Measurements from ENCODE around the gene ASB7. TPM values are rescaled to one million over a fixed set of nuclear protein-coding genes. Genes with fewer than 3 reads are reported as not detected.

Gene ASB7
- total RNA-seq, 6 donors from 2014 or later = 11.7 to 19.8 (median 14.2) TPM

DNA sequence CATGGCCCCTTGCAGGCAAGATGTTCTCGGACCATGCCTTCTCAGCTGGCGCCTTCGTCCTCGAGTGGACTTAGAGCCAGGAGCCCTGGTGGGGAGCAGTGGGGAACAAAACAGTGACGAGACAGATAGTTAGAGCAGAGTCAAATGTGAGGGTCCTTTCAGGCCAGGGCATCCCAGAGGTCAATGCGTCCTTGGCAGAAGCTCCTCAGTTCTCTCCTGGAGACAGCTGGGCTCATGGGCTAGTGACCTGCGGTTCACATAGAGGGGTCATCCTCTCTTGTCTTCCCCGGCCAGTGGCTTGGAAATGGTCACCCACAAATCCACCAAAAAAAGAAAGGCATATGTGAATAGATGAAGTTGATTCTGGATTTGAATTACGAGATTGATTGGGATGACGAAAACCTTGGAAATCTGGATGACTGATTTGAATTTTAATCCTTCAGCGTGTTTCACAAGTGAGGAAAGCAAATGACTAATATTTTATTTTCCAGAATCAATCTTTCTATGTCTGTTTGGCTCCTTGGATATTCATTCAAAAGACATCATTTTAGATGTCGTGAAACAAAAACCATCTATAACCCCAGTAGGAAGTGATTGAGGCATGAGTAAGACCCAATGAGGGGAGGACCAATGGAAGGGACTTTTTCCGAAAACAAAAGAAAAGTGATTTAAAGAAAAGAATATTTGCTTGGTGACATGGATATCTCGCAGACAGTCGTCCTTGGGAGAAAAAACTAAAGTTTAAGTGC, 84.5 kb downstream of the ASB7 start:
- no peaks in the 10 kb centered on the region for H3K36me3 ChIP-seq
- no peaks in the 10 kb centered on the region for H3K9me3 ChIP-seq
- DNase-seq (no peak), ATAC-seq (ENCODE audit: low FRiP score in 2 of 2) (peak in 1 of 2 donors; percentile 71)
- H3K4me1 ChIP-seq = peaks cover 0 to 10% (median 0%) of the 10 kb centered on the region in 4 donors
- 87 to 91% methylated on average over 15 of the region's 15 CpGs for WGBS, 2 donors
- no peaks in the 10 kb centered on the region for H3K27me3 ChIP-seq
- peak overlapping the region in 1 of 4 donors; percentile 12 for H3K27ac ChIP-seq
- no peak overlapping the region for H3K4me3 ChIP-seq
- no peak for TF ChIP-seq POLR2A (IDR thresholded peaks at IDR 0.05)
- TF ChIP-seq POLR2AphosphoS5 (IDR thresholded peaks at IDR 0.05) = no peak
- TF ChIP-seq EP300 (IDR thresholded peaks at IDR 0.05) = no peak
- no peak for TF ChIP-seq CTCF (IDR thresholded peaks at IDR 0.05)

DNA sequence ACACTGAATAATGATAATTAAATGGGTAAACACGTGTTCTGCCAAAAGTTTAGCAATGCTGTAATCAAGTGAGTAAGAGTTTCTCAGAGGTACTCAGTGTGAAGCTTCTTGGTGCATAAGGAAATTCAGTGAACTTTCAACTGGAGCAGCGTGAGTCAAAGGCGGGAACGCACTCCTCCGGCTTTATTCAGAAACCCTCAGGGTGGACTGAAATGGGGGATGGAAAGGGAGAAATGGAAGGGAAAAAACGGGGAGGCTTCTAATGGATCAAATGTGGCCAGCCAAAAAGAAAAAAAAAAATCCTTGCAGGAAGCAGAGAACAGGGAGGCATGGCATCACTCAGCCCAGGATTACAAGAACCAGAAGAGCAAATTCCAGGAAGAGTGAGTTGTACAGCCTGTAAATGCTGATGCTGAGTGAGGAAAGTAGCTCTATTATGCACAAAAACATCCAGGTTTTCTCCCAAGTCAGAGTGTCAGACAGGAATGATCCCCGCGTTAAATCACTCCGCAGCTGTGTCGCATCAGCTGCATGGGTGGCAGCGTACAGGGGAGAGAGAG, 85.3 kb downstream of the ASB7 start:
- no peaks in the 10 kb centered on the region for H3K36me3 ChIP-seq
- H3K27ac ChIP-seq = no peak overlapping the region
- TF ChIP-seq EP300 (IDR thresholded peaks at IDR 0.05) (no peak), POLR2AphosphoS5 (IDR thresholded peaks at IDR 0.05) (no peak), CTCF (IDR thresholded peaks at IDR 0.05) (no peak), POLR2A (IDR thresholded peaks at IDR 0.05) (no peak)
- DNase-seq (no peak), ATAC-seq (ENCODE audit: low FRiP score in 2 of 2) (peak in 1 of 2 donors; percentile 77)
- no peaks in the 10 kb centered on the region for H3K9me3 ChIP-seq
- WGBS, 2 donors = 52 to 56% methylated on average over 11 of the region's 11 CpGs
- H3K27me3 ChIP-seq = no peaks in the 10 kb centered on the region
- H3K4me1 ChIP-seq = peaks cover 0 to 13% (median 0%) of the 10 kb centered on the region in 4 donors
- no peak overlapping the region for H3K4me3 ChIP-seq

GRCh38 chr15:100688549-100689120, 86.2 kb downstream of the ASB7 start:
- WGBS, 2 donors = 73 to 89% methylated on average over 5 to 13 of the region's 13 CpGs
- no peaks in the 10 kb centered on the region for H3K27me3 ChIP-seq
- ATAC-seq (ENCODE audit: low FRiP score in 2 of 2) = no peak

GRCh38 chr15:100689131-100689899, 86.9 kb downstream of the ASB7 start:
- ATAC-seq (ENCODE audit: low FRiP score in 2 of 2) (peak in 1 of 2 donors; percentile 35), DNase-seq (no peak)
- TF ChIP-seq CTCF (IDR thresholded peaks at IDR 0.05) (no peak), POLR2AphosphoS5 (IDR thresholded peaks at IDR 0.05) (no peak), EP300 (IDR thresholded peaks at IDR 0.05) (no peak), POLR2A (IDR thresholded peaks at IDR 0.05) (no peak)
- H3K36me3 ChIP-seq = no peaks in the 10 kb centered on the region
- WGBS, 2 donors = 86 to 93% methylated on average over 11 of the region's 11 CpGs
- no peaks in the 10 kb centered on the region for H3K27me3 ChIP-seq
- H3K27ac ChIP-seq = no peak overlapping the region
- peaks cover 0 to 26% (median 8%) of the 10 kb centered on the region in 4 donors for H3K4me1 ChIP-seq
- no peak overlapping the region for H3K4me3 ChIP-seq
- no peaks in the 10 kb centered on the region for H3K9me3 ChIP-seq

More at GRCh38 chr15:100688549-100689120, 86.2 kb downstream of the ASB7 start:
- no peaks in the 10 kb centered on the region for H3K9me3 ChIP-seq
- peaks cover 0 to 23% (median under 1%) of the 10 kb centered on the region in 4 donors for H3K4me1 ChIP-seq
- no peak for DNase-seq
- H3K27ac ChIP-seq = no peak overlapping the region
- no peaks in the 10 kb centered on the region for H3K36me3 ChIP-seq
- H3K4me3 ChIP-seq = no peak overlapping the region
- TF ChIP-seq CTCF (IDR thresholded peaks at IDR 0.05) (no peak), POLR2AphosphoS5 (IDR thresholded peaks at IDR 0.05) (no peak), EP300 (IDR thresholded peaks at IDR 0.05) (no peak), POLR2A (IDR thresholded peaks at IDR 0.05) (no peak)
